T-helper 2 cell treated with Interferon-gamma antibody and Interleukin-4, amounts not matched to agents 5 μg/mL and 100 μg/mL, for 36 hours (primary cell): Measurements from ENCODE around the gene MCM5.
A peak's percentile ranks its signal among the peaks of the same experiment; 100 is the strongest.
"Not testable (repeated sequence)": the region's sequence is repeated elsewhere in the genome, so short reads cannot be mapped to it uniquely, and the experiment has no call there.

Experiments used
- DNase-seq: peaks from one replicate; pipeline ENCODE4 v3.0.0; 2021; ENCODE audit warnings: low spot score
- H3K27ac Mint-ChIP-seq: one replicate; pipeline ENCODE4 v1.8.0; 2021; ENCODE audit warnings: mild to moderate bottlenecking, mixed read lengths
- H3K27me3 Mint-ChIP-seq: one replicate; pipeline ENCODE4 v1.8.0; 2021; ENCODE audit warnings: low read depth, mixed read lengths
- H3K36me3 Mint-ChIP-seq: one replicate; pipeline ENCODE4 v1.8.0; 2021; ENCODE audit warnings: low read depth, mixed read lengths
- H3K4me1 Mint-ChIP-seq: one replicate; pipeline ENCODE4 v1.8.0; 2021; ENCODE audit warnings: low read depth, mixed read lengths
- H3K4me3 Mint-ChIP-seq: one replicate; pipeline ENCODE4 v1.8.0; 2022; ENCODE audit warnings: mild to moderate bottlenecking, moderate library complexity, mixed read lengths
- H3K9me3 Mint-ChIP-seq: one replicate; pipeline ENCODE4 v1.8.0; 2021; ENCODE audit warnings: mixed read lengths

The MCM5 gene

GRCh38 chr22:35399678-35400500, at the start of gene MCM5:
Gene MCM5 (plus strand): TSS chr22:35400140. CDS start chr22:35400439, 299 bp downstream.
- Mint-ChIP-seq H3K36me3 (peaks cover 38% of the 10 kb centered on the region), H3K27me3 (no peaks in the 10 kb centered on the region)

DNA sequence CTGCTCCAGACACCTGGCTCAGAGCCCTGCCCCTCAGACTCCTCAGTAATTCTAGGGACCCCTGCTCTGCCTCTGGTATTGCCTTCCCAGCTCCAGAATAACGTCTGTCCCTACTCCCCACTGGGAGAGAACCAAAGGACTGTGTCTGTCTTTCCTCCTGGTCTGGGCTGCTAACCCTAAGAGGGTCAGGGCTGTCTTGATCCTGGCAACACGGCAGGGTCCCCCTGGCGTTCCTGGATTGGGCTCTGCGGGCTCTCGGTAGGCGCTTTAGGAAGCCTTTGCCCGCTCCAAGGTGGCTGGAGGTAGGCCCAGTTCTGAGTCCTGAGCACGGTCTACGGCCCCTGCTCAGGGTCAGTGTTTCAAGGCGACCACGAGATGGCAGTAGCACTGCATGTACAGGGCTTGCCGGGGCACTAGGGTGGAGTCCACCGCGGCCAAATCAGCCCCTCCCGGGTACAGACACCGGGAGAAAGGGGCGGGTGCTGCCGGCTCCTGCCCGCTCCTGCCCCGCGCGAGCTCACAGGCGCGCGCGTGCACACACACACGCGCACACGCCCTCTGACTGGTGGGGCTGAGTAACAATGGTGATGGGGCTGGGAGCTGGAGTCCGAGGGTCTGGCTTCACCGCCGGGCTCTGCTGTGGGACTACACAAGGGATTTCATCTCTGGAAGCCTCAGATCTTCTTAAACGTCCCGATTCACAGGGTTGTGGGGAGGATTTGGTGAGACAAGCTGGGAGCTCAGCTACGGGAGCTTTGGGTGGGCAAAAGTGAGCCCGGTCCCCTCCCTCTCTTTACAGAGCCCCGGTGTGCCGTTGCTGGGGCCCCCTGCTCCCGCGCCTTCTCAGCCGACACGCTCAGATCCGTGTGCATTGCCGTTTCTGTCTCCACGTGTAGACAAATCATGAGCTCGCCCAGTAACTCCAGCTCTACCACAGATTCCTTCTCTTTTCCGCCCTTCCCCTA, 49.1 kb upstream of the MCM5 start:
- peaks cover 6% of the 10 kb centered on the region for H3K27me3 Mint-ChIP-seq
- no peaks in the 10 kb centered on the region for H3K36me3 Mint-ChIP-seq
- DNase-seq = peak; percentile 87
- H3K9me3 Mint-ChIP-seq = no peaks in the 10 kb centered on the region
- peak overlapping the region; percentile 84 for H3K4me3 Mint-ChIP-seq
- H3K27ac Mint-ChIP-seq = peak overlapping the region; percentile 31
- peaks cover 18% of the 10 kb centered on the region for H3K4me1 Mint-ChIP-seq

More at GRCh38 chr22:35399678-35400500, at the start of gene MCM5:
- DNase-seq = peak; percentile 96
- Mint-ChIP-seq H3K9me3 (no peaks in the 10 kb centered on the region), H3K4me3 (peak within 1 kb of the TSS; percentile 92), H3K27ac (peak within 1 kb of the TSS; percentile 97), H3K4me1 (peaks cover 31% of the 10 kb centered on the region)

DNA sequence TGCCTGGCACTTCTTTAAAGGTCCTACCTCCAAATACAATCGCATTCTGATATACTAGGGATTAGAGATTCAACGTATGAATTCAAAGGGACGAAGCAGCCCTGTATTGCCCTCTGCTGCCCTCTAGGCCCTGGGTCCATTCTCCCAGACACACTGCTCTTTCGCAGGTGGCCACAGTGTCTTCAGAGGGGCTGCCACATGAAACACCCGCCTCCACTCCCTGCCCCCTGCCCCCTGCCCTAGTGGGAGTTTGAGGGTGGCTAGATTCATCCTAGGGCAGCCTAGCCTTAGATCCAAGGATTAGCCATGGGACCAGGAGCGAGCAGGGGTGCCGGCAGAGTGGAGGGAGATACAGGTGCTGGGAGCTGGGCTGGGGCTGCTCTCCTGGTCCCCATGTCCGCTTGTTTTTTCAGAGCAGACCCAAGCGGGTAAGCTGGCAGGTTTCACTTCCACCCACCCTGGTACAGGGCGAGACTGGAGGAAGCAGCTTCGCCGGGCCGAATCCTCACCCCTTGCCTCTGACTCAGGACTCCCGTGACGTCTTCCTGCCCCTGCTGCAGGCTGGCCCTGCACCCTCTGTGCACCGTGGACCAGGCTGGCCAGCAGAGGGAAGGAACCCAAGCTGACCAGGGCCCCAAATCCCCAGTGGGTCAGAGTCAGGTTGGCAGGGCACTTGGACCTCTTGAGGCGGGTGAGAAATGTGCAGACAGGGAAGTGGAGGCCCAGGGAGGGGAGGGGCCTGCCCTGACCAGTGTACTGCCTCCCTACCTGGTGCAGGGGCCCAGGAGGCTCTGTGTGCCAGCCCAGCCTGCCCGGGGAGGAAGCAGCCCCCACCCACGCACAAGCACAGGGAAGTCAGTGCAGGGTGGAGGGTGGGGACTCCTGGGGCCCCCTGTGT, 47.5 kb upstream of the MCM5 start:
- Mint-ChIP-seq H3K27ac (peak overlapping the region; percentile 83), H3K27me3 (peaks cover 6% of the 10 kb centered on the region), H3K36me3 (no peaks in the 10 kb centered on the region), H3K4me3 (peak overlapping the region; percentile 54), H3K4me1 (peaks cover 18% of the 10 kb centered on the region), H3K9me3 (no peaks in the 10 kb centered on the region)
- DNase-seq = peak; percentile 73

- no peak for DNase-seq
- H3K4me3 Mint-ChIP-seq = no peak overlapping the region
- no peaks in the 10 kb centered on the region for H3K9me3 Mint-ChIP-seq
Measured at GRCh38 chr22:35353318-35353717, 46.6 kb upstream of the MCM5 start.

GRCh38 chr22:35354068-35354467, 45.9 kb upstream of the MCM5 start:
- H3K27ac Mint-ChIP-seq = no peak overlapping the region
- H3K4me3 Mint-ChIP-seq = no peak overlapping the region
- H3K27me3 Mint-ChIP-seq = peaks cover 6% of the 10 kb centered on the region
- no peaks in the 10 kb centered on the region for H3K9me3 Mint-ChIP-seq
- peaks cover 18% of the 10 kb centered on the region for H3K4me1 Mint-ChIP-seq
- H3K36me3 Mint-ChIP-seq = no peaks in the 10 kb centered on the region
- no peak for DNase-seq

More at GRCh38 chr22:35353318-35353717, 46.6 kb upstream of the MCM5 start:
- Mint-ChIP-seq H3K27ac (no peak overlapping the region), H3K36me3 (no peaks in the 10 kb centered on the region), H3K27me3 (peaks cover 6% of the 10 kb centered on the region), H3K4me1 (peaks cover 18% of the 10 kb centered on the region)

DNA sequence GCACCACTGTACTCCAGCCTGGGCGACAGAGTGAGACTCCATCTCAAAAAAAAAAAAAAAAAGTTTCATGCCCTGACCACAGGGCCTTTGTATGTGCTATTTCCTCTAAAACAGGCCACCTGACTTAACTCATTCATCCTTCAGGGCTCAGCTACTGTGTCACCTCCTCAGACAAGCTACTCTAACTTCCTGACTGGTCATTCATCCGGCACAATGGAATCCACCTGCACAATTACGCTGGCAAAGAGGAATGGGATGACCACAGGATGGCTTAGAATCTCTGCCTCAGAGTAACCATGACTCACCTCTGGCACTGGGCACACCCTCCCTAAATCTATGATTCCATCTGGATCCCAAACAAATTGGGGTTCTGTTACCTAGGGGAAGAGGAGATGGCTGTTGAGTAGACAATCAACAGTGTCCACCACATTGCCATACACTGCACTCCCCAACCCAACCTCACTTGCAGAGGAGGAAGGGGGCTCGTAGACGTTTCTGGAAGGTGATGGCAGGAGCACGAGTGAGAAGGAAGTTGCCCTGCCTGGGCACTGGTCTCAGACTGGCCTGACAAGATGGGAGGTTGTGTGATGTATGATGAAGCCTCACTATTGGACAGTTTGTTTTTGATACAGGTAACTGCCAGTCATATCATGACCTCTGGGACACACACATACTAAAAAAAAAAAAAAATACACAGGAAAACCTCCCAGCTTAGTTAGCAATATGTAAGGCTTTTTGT, 41.9 kb upstream of the MCM5 start:
- H3K9me3 Mint-ChIP-seq = no peaks in the 10 kb centered on the region
- DNase-seq = no peak
- no peaks in the 10 kb centered on the region for H3K4me1 Mint-ChIP-seq
- no peaks in the 10 kb centered on the region for H3K27me3 Mint-ChIP-seq
- no peak overlapping the region for H3K4me3 Mint-ChIP-seq
- no peak overlapping the region for H3K27ac Mint-ChIP-seq
- H3K36me3 Mint-ChIP-seq = no peaks in the 10 kb centered on the region

- H3K4me3 Mint-ChIP-seq = no peak overlapping the region
- H3K36me3 Mint-ChIP-seq = no peaks in the 10 kb centered on the region
- no peaks in the 10 kb centered on the region for H3K9me3 Mint-ChIP-seq
- H3K27ac Mint-ChIP-seq = no peak overlapping the region
- no peaks in the 10 kb centered on the region for H3K4me1 Mint-ChIP-seq
- no peak for DNase-seq
- no peaks in the 10 kb centered on the region for H3K27me3 Mint-ChIP-seq
Measured at GRCh38 chr22:35359380-35360065, 40.4 kb upstream of the MCM5 start.

DNA sequence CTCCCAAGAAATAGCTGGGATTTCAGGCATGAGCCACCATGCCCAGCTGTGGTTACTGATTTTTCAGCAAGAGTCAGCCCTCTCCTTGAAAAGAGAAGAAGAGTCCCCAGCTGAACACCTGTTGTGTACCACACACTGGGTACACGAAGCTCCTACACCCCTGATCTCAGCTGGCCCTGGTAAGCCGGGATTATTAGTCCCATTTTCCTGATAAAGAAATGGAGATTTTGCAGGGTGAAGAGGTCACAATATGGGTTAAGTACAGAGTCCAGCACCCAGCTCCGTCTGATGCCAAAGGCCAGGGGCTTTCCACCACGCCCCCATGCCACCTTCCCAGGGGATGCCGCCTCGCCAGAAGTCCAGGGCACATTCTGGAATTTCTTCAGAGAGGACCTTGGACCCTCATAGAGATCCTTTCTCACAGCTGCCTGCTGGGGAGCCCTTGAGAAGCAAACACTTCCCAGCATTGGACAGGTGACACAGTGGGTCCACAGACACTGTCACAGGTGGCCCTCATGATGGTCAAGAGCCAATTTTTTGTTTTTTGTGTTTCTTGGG, 38.9 kb upstream of the MCM5 start:
- Mint-ChIP-seq H3K27me3 (peaks cover 1% of the 10 kb centered on the region), H3K36me3 (no peaks in the 10 kb centered on the region), H3K4me1 (no peaks in the 10 kb centered on the region), H3K27ac (no peak overlapping the region), H3K9me3 (no peaks in the 10 kb centered on the region), H3K4me3 (no peak overlapping the region)
- DNase-seq = no peak

- Mint-ChIP-seq H3K4me3 (no peak overlapping the region), H3K27me3 (peaks cover 6% of the 10 kb centered on the region), H3K4me1 (peaks cover 3% of the 10 kb centered on the region), H3K27ac (no peak overlapping the region), H3K36me3 (no peaks in the 10 kb centered on the region), H3K9me3 (no peaks in the 10 kb centered on the region)
- DNase-seq = no peak
Measured at GRCh38 chr22:35363566-35364086, 36.3 kb upstream of the MCM5 start.

- DNase-seq, H3K4me3 Mint-ChIP-seq, H3K36me3 Mint-ChIP-seq, H3K9me3 Mint-ChIP-seq, H3K4me1 Mint-ChIP-seq, H3K27me3 Mint-ChIP-seq, H3K27ac Mint-ChIP-seq: not testable (repeated sequence)
Measured at GRCh38 chr22:35364230-35364629, 35.7 kb upstream of the MCM5 start.

DNA sequence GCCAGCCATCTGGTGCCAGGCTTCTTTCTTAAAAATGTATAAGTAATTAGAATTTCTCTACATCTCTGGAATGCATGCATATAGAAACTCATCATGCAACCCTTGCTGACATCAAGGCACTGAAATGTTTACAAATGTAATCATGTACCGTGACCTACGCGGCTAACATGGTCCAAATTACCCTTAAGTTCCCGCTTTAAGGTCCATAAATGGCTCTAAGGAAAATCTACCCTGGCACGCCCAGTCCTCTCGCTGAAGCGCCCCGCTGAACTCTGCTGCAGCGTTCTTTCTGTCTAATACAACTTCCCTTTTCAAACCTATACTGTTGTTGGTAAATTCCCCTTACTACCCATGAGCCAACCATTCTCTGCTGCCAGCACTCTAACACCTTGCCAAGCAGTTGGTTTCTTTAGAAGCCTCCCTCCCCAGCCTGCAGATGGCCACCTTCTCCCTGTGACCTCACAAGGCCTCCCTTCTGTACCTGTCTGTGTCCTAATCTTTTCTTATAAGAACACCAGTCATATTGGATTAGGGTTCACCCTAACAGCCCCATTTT, 32.5 kb upstream of the MCM5 start:
- Mint-ChIP-seq H3K9me3 (no peaks in the 10 kb centered on the region), H3K4me1 (peaks cover 7% of the 10 kb centered on the region), H3K27me3 (peaks cover 15% of the 10 kb centered on the region), H3K36me3 (no peaks in the 10 kb centered on the region), H3K4me3 (no peak overlapping the region), H3K27ac (no peak overlapping the region)
- no peak for DNase-seq

- no peak overlapping the region for H3K27ac Mint-ChIP-seq
- peaks cover 7% of the 10 kb centered on the region for H3K4me1 Mint-ChIP-seq
- H3K9me3 Mint-ChIP-seq = no peaks in the 10 kb centered on the region
- H3K36me3 Mint-ChIP-seq = no peaks in the 10 kb centered on the region
- no peak overlapping the region for H3K4me3 Mint-ChIP-seq
- peaks cover 15% of the 10 kb centered on the region for H3K27me3 Mint-ChIP-seq
- no peak for DNase-seq
Measured at GRCh38 chr22:35368386-35368785, 31.6 kb upstream of the MCM5 start.
